ENCODE data around the gene FOSL1. TPM values are rescaled to one million over a fixed set of nuclear protein-coding genes. Genes with fewer than 3 reads are reported as not detected.
A peak's percentile ranks its signal among the peaks of the same experiment; 100 is the strongest.

FOSL1 gene
- total RNA-seq, 2 experiments from 2014 or later = 0.88 TPM; not detected in 1

DNA sequence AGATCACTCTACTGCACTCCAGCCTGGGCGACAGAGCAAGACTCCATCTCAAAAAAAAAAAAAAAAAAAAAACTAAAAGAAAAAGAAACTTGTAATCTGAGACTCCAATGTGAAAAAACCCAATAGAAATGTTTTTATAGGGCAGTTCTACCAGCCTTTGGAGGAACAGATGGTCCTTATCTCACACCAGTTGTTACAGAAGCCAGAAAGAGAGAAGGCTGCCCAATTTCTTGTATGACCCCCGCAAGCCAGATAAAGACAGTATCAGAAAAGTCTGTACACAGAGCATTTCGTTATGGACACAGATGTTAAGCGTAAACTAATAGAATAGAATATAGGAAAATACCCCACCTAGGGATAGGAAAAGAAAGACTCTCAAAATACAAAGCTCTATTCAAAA lies 33.8 kb upstream of the FOSL1 start:
- H2AFZ ChIP-seq (ENCODE audit: low read length) = no peak overlapping the region
- no peak overlapping the region for H3K4me2 ChIP-seq (ENCODE audit: low read length)
- H4K20me1 ChIP-seq (ENCODE audit: insufficient read depth, low read length) = no peaks in the 10 kb centered on the region
- H3K36me3 ChIP-seq (ENCODE audit: insufficient read depth, low read length) = no peaks in the 10 kb centered on the region
- no peaks in the 10 kb centered on the region for H3K9me2 ChIP-seq (ENCODE audit: insufficient read depth, low read length)
- POLR2A ChIA-PET = no interaction called here
- peaks cover 7% of the 10 kb centered on the region for H3K4me1 ChIP-seq (ENCODE audit: insufficient read depth, low read length, poor library complexity, severe bottlenecking)
- BruUV-seq (replicated peaks) = no TSS peak
- no peak overlapping the region for H3K27ac ChIP-seq (ENCODE audit: low read depth, low read length, poor library complexity, severe bottlenecking)
- H3K79me2 ChIP-seq (ENCODE audit: insufficient read depth, low read depth, low read length) = no peaks in the 10 kb centered on the region
- no peak overlapping the region for H3K4me3 ChIP-seq (ENCODE audit: low read depth, low read length, poor library complexity, severe bottlenecking)
- H3K9me3 ChIP-seq (ENCODE audit: low read length) = no peaks in the 10 kb centered on the region
- intact Hi-C loops (cut with micrococcal nuclease; ENCODE audit: unreplicated experiment) = no loop called here
- CTCF ChIA-PET (ENCODE audit: unreplicated experiment) = no interaction called here
- no peak for DNase-seq (ENCODE audit: low spot score)
- TF ChIP-seq EZH2phosphoT487 (IDR thresholded peaks at IDR 0.05; ENCODE audit: borderline replicate concordance, low read depth, low read length) = no peak
- TF ChIP-seq, protein P1, sequence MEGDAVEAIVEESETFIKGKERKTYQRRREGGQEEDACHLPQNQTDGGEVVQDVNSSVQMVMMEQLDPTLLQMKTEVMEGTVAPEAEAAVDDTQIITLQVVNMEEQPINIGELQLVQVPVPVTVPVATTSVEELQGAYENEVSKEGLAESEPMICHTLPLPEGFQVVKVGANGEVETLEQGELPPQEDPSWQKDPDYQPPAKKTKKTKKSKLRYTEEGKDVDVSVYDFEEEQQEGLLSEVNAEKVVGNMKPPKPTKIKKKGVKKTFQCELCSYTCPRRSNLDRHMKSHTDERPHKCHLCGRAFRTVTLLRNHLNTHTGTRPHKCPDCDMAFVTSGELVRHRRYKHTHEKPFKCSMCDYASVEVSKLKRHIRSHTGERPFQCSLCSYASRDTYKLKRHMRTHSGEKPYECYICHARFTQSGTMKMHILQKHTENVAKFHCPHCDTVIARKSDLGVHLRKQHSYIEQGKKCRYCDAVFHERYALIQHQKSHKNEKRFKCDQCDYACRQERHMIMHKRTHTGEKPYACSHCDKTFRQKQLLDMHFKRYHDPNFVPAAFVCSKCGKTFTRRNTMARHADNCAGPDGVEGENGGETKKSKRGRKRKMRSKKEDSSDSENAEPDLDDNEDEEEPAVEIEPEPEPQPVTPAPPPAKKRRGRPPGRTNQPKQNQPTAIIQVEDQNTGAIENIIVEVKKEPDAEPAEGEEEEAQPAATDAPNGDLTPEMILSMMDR (conservative IDR thresholded peaks at IDR 0.05; ENCODE audit: low read length) = no peak

DNA sequence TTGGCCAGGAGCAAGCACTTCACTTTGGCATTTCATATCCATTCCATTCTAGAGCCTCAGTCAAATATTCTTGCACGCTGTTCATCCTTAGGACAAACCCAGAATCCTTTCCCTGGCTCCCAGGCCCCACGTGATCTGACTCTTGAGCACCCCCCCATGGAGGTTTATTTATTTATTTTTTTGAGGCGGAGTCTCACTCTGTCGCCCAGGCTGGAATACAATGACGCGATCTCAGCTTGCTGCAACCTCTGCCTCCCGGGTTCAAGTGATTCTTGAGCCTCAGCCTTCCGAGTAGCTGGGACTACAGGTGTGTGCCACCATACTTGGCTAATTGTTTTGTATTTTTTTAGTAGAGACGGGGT lies 32.4 kb upstream of the FOSL1 start:
- no peak overlapping the region for H2AFZ ChIP-seq (ENCODE audit: low read length)
- no peaks in the 10 kb centered on the region for H3K79me2 ChIP-seq (ENCODE audit: insufficient read depth, low read depth, low read length)
- H3K4me2 ChIP-seq (ENCODE audit: low read length) = no peak overlapping the region
- no peak overlapping the region for H3K27ac ChIP-seq (ENCODE audit: low read depth, low read length, poor library complexity, severe bottlenecking)
- BruUV-seq (replicated peaks) = no TSS peak
- no peaks in the 10 kb centered on the region for H3K36me3 ChIP-seq (ENCODE audit: insufficient read depth, low read length)
- intact Hi-C loops (cut with micrococcal nuclease; ENCODE audit: unreplicated experiment) = no loop called here
- peaks cover 21% of the 10 kb centered on the region for H3K4me1 ChIP-seq (ENCODE audit: insufficient read depth, low read length, poor library complexity, severe bottlenecking)
- ChIA-PET CTCF (ENCODE audit: unreplicated experiment) (no interaction called here), POLR2A (no interaction called here)
- TF ChIP-seq, protein P1 (conservative IDR thresholded peaks at IDR 0.05; ENCODE audit: low read length) = peak; percentile 56; the same call in 1 of the 2 replicates
- TF ChIP-seq EZH2phosphoT487 (IDR thresholded peaks at IDR 0.05; ENCODE audit: borderline replicate concordance, low read depth, low read length) = no peak
- no peaks in the 10 kb centered on the region for H3K9me2 ChIP-seq (ENCODE audit: insufficient read depth, low read length)
- no peak overlapping the region for H3K4me3 ChIP-seq (ENCODE audit: low read depth, low read length, poor library complexity, severe bottlenecking)
- no peaks in the 10 kb centered on the region for H3K9me3 ChIP-seq (ENCODE audit: low read length)
- peak; percentile 22 for DNase-seq (ENCODE audit: low spot score)
- H4K20me1 ChIP-seq (ENCODE audit: insufficient read depth, low read length) = no peaks in the 10 kb centered on the region

DNA sequence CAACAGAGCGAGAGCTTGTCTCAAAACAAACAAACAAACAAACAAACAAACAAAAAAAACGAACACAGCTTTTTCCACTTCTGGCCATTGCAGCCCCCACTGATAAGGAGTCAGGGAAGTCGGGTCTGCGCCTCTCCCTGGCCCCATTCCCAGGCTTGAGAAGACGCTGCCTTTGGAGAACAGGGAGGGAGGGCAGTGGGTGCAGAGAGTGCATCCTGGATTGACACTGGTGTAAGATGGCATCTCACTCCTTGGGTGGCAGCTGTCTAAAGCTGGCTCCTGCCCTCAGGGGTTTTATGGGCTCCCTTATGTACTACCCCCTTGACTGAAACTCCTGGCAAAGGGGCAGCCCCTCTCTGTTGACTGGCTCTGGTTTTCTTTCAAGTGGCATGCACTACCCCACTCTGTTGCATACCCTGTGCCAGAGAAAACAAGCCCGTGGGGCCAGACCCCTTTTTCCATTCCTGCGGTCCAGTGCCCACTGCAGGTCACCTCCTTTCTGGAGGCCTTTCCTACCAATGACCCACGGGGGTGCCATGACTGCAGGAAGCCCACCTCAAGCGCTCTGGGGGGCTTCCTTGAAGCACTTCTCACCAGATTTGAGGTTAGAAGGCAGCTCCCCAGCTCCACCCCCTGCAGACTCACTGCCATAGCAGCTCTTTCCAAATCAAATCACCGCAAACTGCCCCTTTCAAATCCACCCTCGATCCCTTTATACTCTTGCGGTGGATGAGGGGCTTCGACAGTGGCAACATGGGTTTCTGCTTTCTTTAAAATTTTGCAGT lies 31.8 kb upstream of the FOSL1 start:
- Histone ChIP-seq H3K79me2 (ENCODE audit: insufficient read depth, low read depth, low read length) (no peaks in the 10 kb centered on the region), H3K27ac (ENCODE audit: low read depth, low read length, poor library complexity, severe bottlenecking) (no peak overlapping the region), H3K9me2 (ENCODE audit: insufficient read depth, low read length) (no peaks in the 10 kb centered on the region), H3K36me3 (ENCODE audit: insufficient read depth, low read length) (no peaks in the 10 kb centered on the region), H2AFZ (ENCODE audit: low read length) (peak overlapping the region; percentile 39), H3K4me3 (ENCODE audit: low read depth, low read length, poor library complexity, severe bottlenecking) (no peak overlapping the region), H3K4me2 (ENCODE audit: low read length) (no peak overlapping the region), H3K4me1 (ENCODE audit: insufficient read depth, low read length, poor library complexity, severe bottlenecking) (peaks cover 16% of the 10 kb centered on the region), H3K9me3 (ENCODE audit: low read length) (no peaks in the 10 kb centered on the region), H4K20me1 (ENCODE audit: insufficient read depth, low read length) (no peaks in the 10 kb centered on the region)
- no TSS peak for BruUV-seq (replicated peaks)
- ChIA-PET CTCF (ENCODE audit: unreplicated experiment) (no interaction called here), POLR2A (interaction anchor here (0.5 kb wide), 2 partner anchors 70 to 231 kb away, joined by 3 to 4 read pairs; partner anchors contain the start of genes BANF1 and EIF1AD)
- intact Hi-C loops (cut with micrococcal nuclease; ENCODE audit: unreplicated experiment) = no loop called here
- TF ChIP-seq, protein P1 (conservative IDR thresholded peaks at IDR 0.05; ENCODE audit: low read length) = no peak; the same call in 1 of the 2 replicates
- TF ChIP-seq EZH2phosphoT487 (IDR thresholded peaks at IDR 0.05; ENCODE audit: borderline replicate concordance, low read depth, low read length) = no peak
- no peak for DNase-seq (ENCODE audit: low spot score)

Data from OCI-LY7 (cell line).